22Rv1 (cell line): ENCODE results near the gene TRMT1.

ENCODE experiments used
- H3K27ac ChIP-seq: fragments of 450-650 bp; 2 replicates; pipeline ENCODE4 v1.5.1; 2017
- CTCF ChIP-seq: fragments of 450-650 bp; IDR thresholded peaks from 2 replicates; pipeline ENCODE4 v1.5.1; 2017; ENCODE audit warnings: mild to moderate bottlenecking
- ZFX ChIP-seq: fragments of 450-650 bp; IDR thresholded peaks from 2 replicates; pipeline ENCODE4 v1.6.1; 2017; ENCODE audit warnings: antibody characterized with exemption, borderline replicate concordance

Gene TRMT1

DNA sequence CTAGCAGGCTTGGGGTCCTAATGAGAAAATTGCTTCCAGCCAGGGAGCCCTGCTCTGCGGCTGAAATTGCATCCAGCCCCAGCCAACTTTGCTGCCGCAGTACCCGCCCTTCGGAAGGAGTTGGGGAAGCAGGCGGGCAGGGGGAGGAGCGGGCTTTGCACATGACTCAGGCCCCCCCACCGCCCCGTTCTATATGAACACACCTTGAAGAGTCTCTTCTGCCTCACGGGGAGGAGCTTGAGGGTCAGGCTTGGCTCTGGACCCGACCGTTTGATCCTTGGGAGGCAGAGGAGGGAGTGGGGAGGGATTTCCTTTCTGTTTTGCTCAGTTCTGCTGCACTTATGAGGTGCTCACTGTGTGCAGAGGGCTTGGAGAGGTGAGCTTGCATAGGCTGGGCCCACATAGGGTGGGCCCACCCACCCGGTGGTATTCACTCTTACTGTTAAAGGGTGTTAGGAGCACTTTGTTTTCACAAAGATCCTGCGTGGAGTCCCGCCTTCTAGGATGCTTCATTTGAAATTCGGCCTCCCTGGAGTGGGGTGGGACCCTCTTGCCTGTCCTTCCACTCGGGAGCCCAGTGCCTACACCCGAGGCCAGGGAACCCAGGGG lies 60.4 kb downstream of the TRMT1 start:
- TF ChIP-seq ZFX, result no peak
- TF ChIP-seq CTCF, result no peak
- peak overlapping the region; percentile 68 for H3K27ac ChIP-seq

DNA sequence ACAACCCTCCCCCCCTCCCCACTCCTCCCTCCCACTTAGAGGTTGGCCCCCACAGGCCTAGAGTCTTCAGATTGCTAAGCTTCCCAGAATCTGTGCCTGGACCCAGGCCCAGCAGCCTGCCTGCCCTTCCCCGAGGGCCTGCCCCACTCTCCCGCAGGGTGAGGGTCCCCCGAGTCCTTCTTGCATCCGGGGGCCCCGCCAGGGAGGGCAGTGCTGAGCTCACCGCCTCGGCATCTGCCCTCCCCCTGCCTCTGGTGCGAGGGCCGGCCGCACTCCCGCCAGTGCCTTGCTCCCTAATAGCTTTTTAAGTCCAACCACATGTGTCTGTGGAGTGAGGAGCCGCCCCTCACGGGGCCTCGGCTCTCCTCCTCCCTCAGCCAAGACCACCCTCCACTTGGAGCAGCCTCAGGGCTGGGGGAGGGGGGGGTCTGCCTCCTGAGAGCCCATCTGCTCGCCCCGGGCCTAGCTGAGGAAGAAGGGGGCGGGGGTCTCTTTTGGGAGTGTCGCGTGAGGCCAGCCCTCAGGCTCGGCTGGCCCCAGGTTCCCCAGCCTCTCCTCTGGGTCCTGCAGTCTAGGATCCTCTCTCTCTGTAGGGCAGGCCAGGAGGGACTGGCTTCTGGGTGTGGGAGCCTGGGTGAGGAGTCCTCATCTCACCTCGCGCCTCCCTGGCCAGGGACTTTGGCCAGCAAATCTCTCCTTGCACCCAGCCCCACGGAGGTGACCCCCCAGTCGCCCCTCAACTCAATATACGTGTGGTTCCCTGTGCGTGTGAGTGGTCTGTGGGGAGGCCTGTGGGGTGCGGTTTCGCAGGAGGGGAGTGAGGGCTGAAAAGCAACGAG lies 61.1 kb downstream of the TRMT1 start:
- TF ChIP-seq CTCF (no peak), ZFX (no peak)
- peak overlapping the region; percentile 68 for H3K27ac ChIP-seq
